Subcutaneous abdominal adipose tissue (tissue), 5 donors: ENCODE data around the gene C1orf159.
"Not testable (repeated sequence)": the region's sequence is repeated elsewhere in the genome, so short reads cannot be mapped to it uniquely, and the experiment has no call there.

ENCODE experiments used
- H3K27ac ChIP-seq: one replicate; pipeline ENCODE4 v1.7.0; 2013; ENCODE audit warnings: low read depth, mild to moderate bottlenecking, inconsistent platforms, low read length, moderate library complexity
- H3K27me3 ChIP-seq, 5 donors: one replicate each; pipeline ENCODE4 v1.7.0; 2013; ENCODE audit warnings: low read length in 5 of 5, inconsistent platforms in 1 of 5; ENCODE audit not compliant: control insufficient read depth in 5 of 5, insufficient read depth in 4 of 5
- H3K36me3 ChIP-seq, 5 donors: one replicate each; pipeline ENCODE4 v1.7.0; 2013; ENCODE audit warnings: low read length in 5 of 5; ENCODE audit not compliant: control insufficient read depth in 5 of 5, insufficient read depth in 5 of 5
- H3K4me1 ChIP-seq, 5 donors: one replicate each; pipeline ENCODE4 v1.7.0; 2013; ENCODE audit warnings: low read length in 5 of 5, mild to moderate bottlenecking in 3 of 5, moderate library complexity in 1 of 5; ENCODE audit not compliant: control insufficient read depth in 5 of 5, insufficient read depth in 5 of 5
- H3K4me3 ChIP-seq, 5 donors: one replicate each; pipeline ENCODE4 v1.7.0; 2013; ENCODE audit warnings: low read length in 5 of 5, low read depth in 1 of 5
- H3K9ac ChIP-seq, 5 donors: one replicate each; pipeline ENCODE4 v1.7.0; 2013; ENCODE audit warnings: low read length in 5 of 5, mild to moderate bottlenecking in 4 of 5, moderate library complexity in 3 of 5
- H3K9me3 ChIP-seq, 5 donors: one replicate each; pipeline ENCODE4 v1.7.0; 2013; ENCODE audit warnings: low read length in 5 of 5; ENCODE audit not compliant: control insufficient read depth in 5 of 5
- donor health status: healthy.
- donor health status: healthy.
- donor health status: healthy.
- donor health status: healthy.
- donor health status: healthy.

Gene C1orf159

DNA sequence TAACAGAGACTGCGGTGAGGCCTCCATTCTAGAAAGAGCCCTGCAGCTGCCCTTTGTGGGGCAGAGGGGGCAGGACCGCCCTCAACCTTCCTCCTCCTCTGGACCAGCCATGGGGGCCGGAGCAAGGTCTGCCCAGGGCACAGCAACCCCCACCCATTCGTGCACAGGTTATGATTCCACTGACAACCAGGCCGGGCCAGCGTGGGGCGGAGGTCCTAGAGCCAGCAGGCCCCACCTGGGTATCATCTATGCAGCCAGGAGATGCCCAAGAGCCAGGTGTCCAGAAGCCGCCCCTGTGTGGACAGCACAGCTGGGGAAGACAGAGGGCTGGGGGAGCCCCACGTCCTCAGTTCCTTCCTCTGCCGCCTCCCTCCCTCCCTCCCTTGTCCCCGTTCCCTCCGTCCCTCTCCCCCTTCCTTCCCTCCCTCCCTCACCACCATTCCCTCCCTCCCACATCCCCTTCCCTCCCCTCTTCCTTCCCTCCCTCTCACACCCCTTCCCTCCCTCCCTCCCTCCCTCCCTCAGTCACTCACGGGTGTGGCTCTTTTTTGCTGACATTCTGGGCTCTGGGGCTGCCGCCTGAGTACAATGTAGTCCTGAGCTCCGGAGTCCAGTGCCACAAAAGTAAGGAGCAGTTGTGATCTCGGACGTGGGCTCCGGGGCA lies 54.1 kb downstream of the C1orf159 start:
- H3K36me3 ChIP-seq, result no peaks in the 10 kb centered on the region
- no peaks in the 10 kb centered on the region for H3K9me3 ChIP-seq
- H3K9ac ChIP-seq, result no peak overlapping the region
- no peak overlapping the region for H3K27ac ChIP-seq
- peaks cover 0 to 28% (median 16%) of the 10 kb centered on the region in 5 donors for H3K4me1 ChIP-seq
- no peak overlapping the region for H3K4me3 ChIP-seq
- peaks cover 36 to 66% (median 65%) of the 10 kb centered on the region in 5 donors for H3K27me3 ChIP-seq

DNA sequence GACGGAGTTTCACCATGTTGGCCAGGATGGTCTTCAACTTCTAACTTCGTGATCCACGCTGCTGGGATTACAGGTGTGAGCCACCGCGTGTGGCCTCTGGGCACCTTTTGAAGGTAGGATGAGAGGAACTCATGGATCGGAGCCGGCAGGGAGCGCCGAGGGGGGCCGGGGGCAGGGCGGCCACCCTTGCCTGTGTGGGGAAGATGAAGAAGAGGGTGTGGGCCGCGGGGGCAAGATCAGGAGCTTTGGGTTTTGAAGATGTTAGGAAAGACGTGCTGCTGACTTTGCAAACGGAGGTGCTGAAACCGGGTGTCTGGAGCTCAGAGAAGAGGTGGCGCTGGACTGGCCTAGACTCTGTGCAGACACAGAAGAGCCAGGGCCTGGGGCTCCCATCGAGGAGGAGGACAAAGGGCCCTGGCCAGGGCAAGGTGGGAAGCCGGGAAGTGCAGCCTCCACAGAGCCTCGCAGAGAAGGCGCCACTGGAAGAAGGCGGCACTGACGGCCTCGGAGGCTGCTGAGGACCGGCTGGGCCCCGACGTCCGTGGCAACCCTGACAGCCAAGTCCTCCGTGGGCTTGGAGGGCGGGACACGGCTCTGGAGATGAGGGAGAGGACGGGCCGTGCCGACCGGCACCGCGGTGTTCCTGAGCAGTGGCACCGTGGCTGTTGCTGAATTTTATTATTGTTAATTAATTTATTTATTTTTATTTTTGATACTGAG lies 55.4 kb downstream of the C1orf159 start:
- no peak overlapping the region for H3K4me3 ChIP-seq

DNA sequence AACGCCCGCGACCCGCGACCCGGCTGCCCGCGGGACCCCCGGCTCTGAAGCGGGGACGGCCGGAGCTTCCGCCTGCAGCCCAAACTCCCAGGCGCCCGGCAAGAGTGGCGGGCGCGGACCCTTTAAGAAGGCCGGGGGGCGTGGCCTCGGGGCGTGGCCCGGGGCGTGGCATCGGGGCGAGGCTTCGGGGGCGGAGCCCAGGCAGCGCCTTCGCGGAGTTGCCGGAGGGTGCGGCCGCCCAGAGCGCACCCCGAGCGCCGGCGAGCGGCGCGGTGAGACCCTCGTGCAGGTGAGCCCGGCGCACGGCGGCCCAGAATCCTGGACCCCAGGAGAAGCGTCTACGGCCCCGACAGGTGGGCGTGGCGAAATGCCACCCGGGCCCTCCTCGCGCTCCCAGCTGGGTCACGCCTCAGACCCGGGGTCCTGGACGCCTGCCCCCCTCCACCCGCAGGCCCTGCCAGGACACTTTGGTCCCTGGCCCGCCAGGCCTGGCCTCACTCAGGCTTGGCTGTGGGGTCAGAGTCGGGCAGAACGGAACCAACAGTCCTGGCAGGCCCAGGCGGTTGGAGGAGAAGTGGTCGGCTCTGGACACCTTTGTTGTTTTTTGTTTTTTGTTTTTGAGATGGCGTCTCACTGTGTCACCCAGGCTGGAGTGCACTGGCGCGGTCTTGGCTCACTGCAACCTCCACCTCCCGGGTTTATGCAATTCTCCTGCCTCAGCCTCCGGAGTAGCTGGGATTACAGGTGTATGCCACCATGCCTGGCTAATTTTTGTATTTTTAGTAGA lies 56.2 kb downstream of the C1orf159 start:
- peaks cover 0 to 28% (median 16%) of the 10 kb centered on the region in 5 donors for H3K4me1 ChIP-seq
- no peaks in the 10 kb centered on the region for H3K9me3 ChIP-seq
- no peak overlapping the region for H3K27ac ChIP-seq
- H3K27me3 ChIP-seq, result peaks cover 30 to 69% (median 56%) of the 10 kb centered on the region in 5 donors
- peak overlapping the region in 1 of 5 donors; percentile 59 for H3K9ac ChIP-seq
- peaks cover 0 to 5% (median 0%) of the 10 kb centered on the region in 5 donors for H3K36me3 ChIP-seq
- peak overlapping the region in 4 of 5 donors; percentile 27 to 67 (median 58) for H3K4me3 ChIP-seq

More for the DNA sequence above, 55.4 kb downstream of the C1orf159 start:
- no peak overlapping the region for H3K27ac ChIP-seq
- H3K9me3 ChIP-seq, result no peaks in the 10 kb centered on the region
- peaks cover 30 to 71% (median 59%) of the 10 kb centered on the region in 5 donors for H3K27me3 ChIP-seq
- peaks cover 0 to 28% (median 16%) of the 10 kb centered on the region in 5 donors for H3K4me1 ChIP-seq
- H3K9ac ChIP-seq, result no peak overlapping the region
- no peaks in the 10 kb centered on the region for H3K36me3 ChIP-seq

GRCh38 chr1:1058921-1059493 lies 56.9 kb downstream of the C1orf159 start:
- H3K27me3 ChIP-seq, result peaks cover 28 to 63% (median 51%) of the 10 kb centered on the region in 5 donors
- peaks cover 0 to 26% (median 14%) of the 10 kb centered on the region in 5 donors for H3K4me1 ChIP-seq
- H3K9ac ChIP-seq, result no peak overlapping the region
- H3K36me3 ChIP-seq, result peaks cover 0 to 11% (median 0%) of the 10 kb centered on the region in 5 donors
- H3K4me3 ChIP-seq, result peak overlapping the region in 4 of 5 donors; percentile 27 to 67 (median 60)
- no peak overlapping the region for H3K27ac ChIP-seq
- H3K9me3 ChIP-seq, result no peaks in the 10 kb centered on the region

DNA sequence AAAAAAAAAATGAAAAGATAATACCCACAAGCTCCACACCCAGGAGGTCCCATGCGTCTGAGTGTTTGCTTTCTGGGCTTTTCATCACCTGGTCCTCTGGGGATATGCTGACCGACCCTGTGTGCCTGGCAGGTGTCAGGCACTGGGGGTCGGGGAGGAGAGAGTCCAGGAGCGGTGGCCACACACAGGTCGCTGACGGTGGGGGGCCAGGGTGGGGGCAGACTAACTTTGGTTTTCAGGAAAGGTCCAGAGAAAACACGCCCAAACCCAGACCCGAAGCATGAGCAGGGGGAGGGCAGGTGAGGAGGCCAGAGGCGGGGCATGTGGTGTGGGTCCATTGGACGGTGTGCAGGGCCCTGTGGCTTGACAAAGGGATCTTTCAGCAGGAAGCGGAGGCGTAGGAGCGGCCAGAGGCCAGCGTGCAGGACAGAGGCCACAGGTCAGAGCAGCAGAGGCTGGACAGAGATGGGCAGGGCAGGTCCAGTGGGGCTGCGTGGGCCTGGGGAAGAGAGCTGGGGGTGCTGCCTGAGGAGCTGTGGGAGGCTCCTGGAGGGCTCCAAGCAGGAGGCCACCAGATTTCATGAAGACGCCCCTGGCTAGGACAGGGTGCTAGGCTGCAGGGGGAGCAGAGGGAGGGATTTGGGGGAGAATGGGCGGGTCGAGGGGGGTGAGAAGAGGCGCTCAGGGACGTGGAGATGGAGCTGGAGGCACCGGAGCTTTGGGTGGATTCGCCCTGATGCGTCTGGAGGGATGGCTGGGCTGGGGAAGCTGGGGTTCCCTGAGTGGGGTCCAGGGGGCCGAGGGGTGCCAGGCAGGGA lies 57.6 kb downstream of the C1orf159 start:
- Histone ChIP-seq H3K27ac (no peak overlapping the region), H3K4me3 (peak overlapping the region in 1 of 5 donors; percentile 64), H3K36me3 (peaks cover 0 to 16% (median 0%) of the 10 kb centered on the region in 5 donors), H3K4me1 (peaks cover 0 to 21% (median 12%) of the 10 kb centered on the region in 5 donors), H3K9me3 (no peaks in the 10 kb centered on the region), H3K27me3 (peaks cover 21 to 56% (median 46%) of the 10 kb centered on the region in 5 donors), H3K9ac (no peak overlapping the region)

GRCh38 chr1:1057769-1058087 lies 58.2 kb downstream of the C1orf159 start:
- H3K9me3 ChIP-seq, H3K9ac ChIP-seq, H3K4me3 ChIP-seq, H3K27ac ChIP-seq: not testable (repeated sequence)
- peaks cover 0 to 16% (median 0%) of the 10 kb centered on the region in 5 donors for H3K36me3 ChIP-seq
- peaks cover 18 to 50% (median 40%) of the 10 kb centered on the region in 5 donors for H3K27me3 ChIP-seq
- H3K4me1 ChIP-seq, result peaks cover 0 to 21% (median 12%) of the 10 kb centered on the region in 5 donors

- Histone ChIP-seq H3K36me3 (peaks cover 0 to 28% (median 0%) of the 10 kb centered on the region in 5 donors), H3K9me3 (no peaks in the 10 kb centered on the region)
These were observed 59.8 kb downstream of the C1orf159 start for GRCh38 chr1:1055841-1056736.

DNA sequence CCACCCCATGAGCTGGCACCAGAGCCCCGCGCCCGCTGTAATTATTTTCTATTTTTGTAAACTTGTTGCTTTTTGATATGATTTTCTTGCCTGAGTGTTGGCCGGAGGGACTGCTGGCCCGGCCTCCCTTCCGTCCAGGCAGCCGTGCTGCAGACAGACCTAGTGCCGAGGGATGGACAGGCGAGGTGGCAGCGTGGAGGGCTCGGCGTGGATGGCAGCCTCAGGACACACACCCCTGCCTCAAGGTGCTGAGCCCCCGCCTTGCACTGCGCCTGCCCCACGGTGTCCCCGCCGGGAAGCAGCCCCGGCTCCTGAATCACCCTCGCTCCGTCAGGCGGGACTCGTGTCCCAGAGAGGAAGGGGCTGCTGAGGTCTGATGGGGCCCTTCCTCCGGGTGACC lies 60.9 kb downstream of the C1orf159 start:
- no peak overlapping the region for H3K4me3 ChIP-seq
- no peak overlapping the region for H3K27ac ChIP-seq
- peaks cover 11 to 29% (median 22%) of the 10 kb centered on the region in 5 donors for H3K27me3 ChIP-seq
- no peak overlapping the region for H3K9ac ChIP-seq
- H3K4me1 ChIP-seq, result peaks cover 0 to 17% (median 10%) of the 10 kb centered on the region in 5 donors
- H3K36me3 ChIP-seq, result peaks cover 0 to 30% (median 0%) of the 10 kb centered on the region in 5 donors
- no peaks in the 10 kb centered on the region for H3K9me3 ChIP-seq

More at GRCh38 chr1:1055841-1056736, 59.8 kb downstream of the C1orf159 start:
- Histone ChIP-seq H3K27ac (no peak overlapping the region), H3K4me3 (no peak overlapping the region), H3K9ac (no peak overlapping the region), H3K4me1 (peaks cover 0 to 21% (median 12%) of the 10 kb centered on the region in 5 donors), H3K27me3 (peaks cover 16 to 37% (median 28%) of the 10 kb centered on the region in 5 donors)
